Ascending aorta (tissue), 2 donors: ENCODE results near the gene TEF. TPM values are rescaled to one million over a fixed set of nuclear protein-coding genes. Genes with fewer than 3 reads are reported as not detected.

Experiments
- DNase-seq, 2 donors: peaks; one replicate each; pipeline ENCODE4 v3.0.0-alpha.2; 2019; ENCODE audit warnings: low spot score in 2 of 2
- H3K27ac ChIP-seq, 2 donors: fragments of 200-600 bp; sonication (generic); one replicate each; pipeline ENCODE4 v1.5.1; 2016 to 2017; ENCODE audit warnings: mild to moderate bottlenecking in 1 of 2
- H3K27me3 ChIP-seq: fragments of 200-600 bp; sonication (generic); one replicate; pipeline ENCODE4 v1.5.1; 2017
- H3K36me3 ChIP-seq, 2 donors: fragments of 200-600 bp; sonication (generic); one replicate each; pipeline ENCODE4 v1.5.1; 2016
- H3K4me1 ChIP-seq, 2 donors: fragments of 200-600 bp; sonication (generic); one replicate each; pipeline ENCODE4 v1.5.1; 2016 to 2017; ENCODE audit warnings: mild to moderate bottlenecking in 1 of 2
- H3K4me3 ChIP-seq, 2 donors: fragments of 200-600 bp; sonication (generic); one replicate each; pipeline ENCODE4 v1.5.1; 2016 to 2017; ENCODE audit warnings: mild to moderate bottlenecking in 1 of 2
- H3K9me3 ChIP-seq, 2 donors: fragments of 200-600 bp; sonication (generic); one replicate each; pipeline ENCODE4 v1.5.1; 2016
- intact Hi-C: fragments of 100-400 bp; cut with DNase I; formaldehyde crosslinking; loops from one replicate; pipeline ENCODE4 v1.15.1; 2023
- total RNA-seq: library from RNA; depleted of rRNA; stranded (reverse); fragments of >200 nt; gene quantifications from one replicate; pipeline ENCODE4 v1.1.0, GENCODE V29; 2016
- TF ChIP-seq, protein P1 (sequence below), 3 experiments: fragments of 200-600 bp in 2 of 3; fragments of 450-650 bp in 1 of 3; sonication (generic) in 2 of 3; IDR thresholded peaks; one replicate each; pipeline ENCODE4 v1.5.1; 2016 to 2019; ENCODE audit warnings: antibody characterized with exemption in 3 of 3, mild to moderate bottlenecking in 1 of 3, moderate library complexity in 1 of 3

Gene TEF
- total RNA-seq, 1 donor from 2014 or later, result 20.2 TPM

DNA sequence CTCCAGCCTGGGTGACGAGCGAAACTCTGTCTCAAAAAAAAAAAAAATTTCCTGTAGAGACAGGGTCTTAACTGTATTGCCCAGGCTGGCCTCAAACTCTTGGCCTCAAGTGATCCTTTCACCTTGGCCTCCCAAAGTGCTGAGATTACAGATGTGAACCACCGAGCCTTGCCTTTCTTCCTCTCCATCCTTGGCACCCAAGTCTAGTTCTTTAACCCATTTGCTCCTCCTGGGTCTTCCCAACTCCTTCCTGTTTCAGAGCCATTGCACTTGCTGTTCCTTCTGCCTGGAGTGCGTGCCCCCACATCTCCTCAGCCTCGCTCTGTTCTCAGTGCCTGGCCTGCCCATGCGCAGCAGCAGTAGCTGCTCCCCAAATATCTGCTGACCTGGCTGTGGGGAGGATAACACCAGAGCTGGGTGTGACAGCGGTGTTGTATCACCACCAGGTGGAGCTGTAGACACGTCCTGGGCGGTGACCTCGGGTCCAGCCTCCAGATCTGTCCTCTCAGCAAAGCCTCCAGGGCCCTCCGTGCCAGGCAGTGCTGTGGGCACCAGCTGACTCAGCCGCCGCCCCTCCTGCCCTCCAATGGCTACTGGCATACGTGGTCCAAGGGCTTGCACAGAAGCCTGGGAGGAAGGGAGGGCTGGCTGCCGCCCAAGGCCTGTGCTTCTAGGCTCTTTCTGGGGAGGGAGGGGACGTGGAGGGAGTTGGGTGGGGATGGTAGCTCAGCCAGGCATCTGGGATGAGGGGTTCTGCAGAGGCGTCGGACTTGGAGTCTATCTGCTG, 22.0 kb downstream of the TEF start:
- H3K27me3 ChIP-seq, result no peaks in the 10 kb centered on the region
- peak; percentile 95 to 99 for DNase-seq
- peak overlapping the region; percentile 43 to 61 for H3K27ac ChIP-seq
- peaks cover 0 to 5% of the 10 kb centered on the region in 2 donors for H3K36me3 ChIP-seq
- H3K4me1 ChIP-seq, result peaks cover 0 to 10% of the 10 kb centered on the region in 2 donors
- no peaks in the 10 kb centered on the region for H3K9me3 ChIP-seq
- intact Hi-C loops, result loop anchor here (1.0 kb wide), 4 partner anchors 15 to 114 kb away; partner anchors contain the start of genes PHF5A and TOB2
- TF ChIP-seq, protein P1, sequence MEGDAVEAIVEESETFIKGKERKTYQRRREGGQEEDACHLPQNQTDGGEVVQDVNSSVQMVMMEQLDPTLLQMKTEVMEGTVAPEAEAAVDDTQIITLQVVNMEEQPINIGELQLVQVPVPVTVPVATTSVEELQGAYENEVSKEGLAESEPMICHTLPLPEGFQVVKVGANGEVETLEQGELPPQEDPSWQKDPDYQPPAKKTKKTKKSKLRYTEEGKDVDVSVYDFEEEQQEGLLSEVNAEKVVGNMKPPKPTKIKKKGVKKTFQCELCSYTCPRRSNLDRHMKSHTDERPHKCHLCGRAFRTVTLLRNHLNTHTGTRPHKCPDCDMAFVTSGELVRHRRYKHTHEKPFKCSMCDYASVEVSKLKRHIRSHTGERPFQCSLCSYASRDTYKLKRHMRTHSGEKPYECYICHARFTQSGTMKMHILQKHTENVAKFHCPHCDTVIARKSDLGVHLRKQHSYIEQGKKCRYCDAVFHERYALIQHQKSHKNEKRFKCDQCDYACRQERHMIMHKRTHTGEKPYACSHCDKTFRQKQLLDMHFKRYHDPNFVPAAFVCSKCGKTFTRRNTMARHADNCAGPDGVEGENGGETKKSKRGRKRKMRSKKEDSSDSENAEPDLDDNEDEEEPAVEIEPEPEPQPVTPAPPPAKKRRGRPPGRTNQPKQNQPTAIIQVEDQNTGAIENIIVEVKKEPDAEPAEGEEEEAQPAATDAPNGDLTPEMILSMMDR (IDR thresholded peaks at IDR 0.05), result peak; percentile 95 to 99 (median 98)
- no peak overlapping the region for H3K4me3 ChIP-seq

DNA sequence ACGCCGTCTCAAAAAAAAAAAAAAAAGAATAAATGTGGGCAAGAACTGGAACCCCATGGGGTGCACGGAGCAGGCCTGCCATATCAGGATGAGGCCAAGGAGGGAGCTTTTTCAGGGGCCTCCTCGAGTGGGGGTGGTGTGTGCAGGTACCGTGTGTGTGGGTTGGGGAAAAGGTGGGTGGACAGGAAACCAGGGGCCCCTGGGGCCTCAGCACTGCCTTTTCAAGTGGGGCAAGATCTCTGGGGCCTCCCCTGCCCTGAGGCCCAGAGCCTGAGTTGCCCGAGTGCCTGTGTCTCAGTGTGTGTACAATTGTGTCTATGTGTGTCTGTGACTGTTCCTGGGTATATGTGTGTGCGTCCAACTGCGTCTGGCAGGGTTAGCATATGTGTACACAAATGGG, 23.8 kb downstream of the TEF start:
- TF ChIP-seq, protein P1 (IDR thresholded peaks at IDR 0.05), result no peak
- Histone ChIP-seq H3K4me1 (peaks cover 0 to 20% of the 10 kb centered on the region in 2 donors), H3K27me3 (no peaks in the 10 kb centered on the region), H3K27ac (no peak overlapping the region), H3K9me3 (no peaks in the 10 kb centered on the region), H3K4me3 (no peak overlapping the region), H3K36me3 (no peaks in the 10 kb centered on the region)
- DNase-seq, result no peak
- intact Hi-C loops, result no loop called here

DNA sequence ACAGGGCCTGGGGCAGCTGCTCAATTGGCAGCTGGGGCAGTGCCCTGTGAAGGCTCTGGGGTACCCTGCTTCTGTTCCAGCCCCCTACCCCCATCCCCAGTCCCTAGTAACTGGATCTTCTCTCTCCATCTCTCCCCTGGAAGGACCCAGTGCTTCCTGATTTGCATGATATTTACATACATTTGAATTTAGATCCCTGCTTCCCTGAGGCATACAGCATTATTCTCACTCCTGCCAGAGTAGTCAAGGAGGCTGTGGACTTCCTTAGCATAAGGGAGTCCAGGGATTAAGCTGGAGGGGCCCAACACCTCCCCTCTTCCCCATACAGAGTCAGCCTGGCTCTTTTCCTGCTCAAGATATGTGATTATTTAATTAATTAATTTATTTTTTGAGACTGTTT, 24.7 kb downstream of the TEF start:
- Histone ChIP-seq H3K27ac (no peak overlapping the region), H3K27me3 (no peaks in the 10 kb centered on the region), H3K4me3 (no peak overlapping the region), H3K4me1 (peaks cover 7 to 29% of the 10 kb centered on the region in 2 donors), H3K36me3 (no peaks in the 10 kb centered on the region), H3K9me3 (no peaks in the 10 kb centered on the region)
- DNase-seq, result no peak
- TF ChIP-seq, protein P1 (IDR thresholded peaks at IDR 0.05), result no peak
- intact Hi-C loops, result no loop called here

DNA sequence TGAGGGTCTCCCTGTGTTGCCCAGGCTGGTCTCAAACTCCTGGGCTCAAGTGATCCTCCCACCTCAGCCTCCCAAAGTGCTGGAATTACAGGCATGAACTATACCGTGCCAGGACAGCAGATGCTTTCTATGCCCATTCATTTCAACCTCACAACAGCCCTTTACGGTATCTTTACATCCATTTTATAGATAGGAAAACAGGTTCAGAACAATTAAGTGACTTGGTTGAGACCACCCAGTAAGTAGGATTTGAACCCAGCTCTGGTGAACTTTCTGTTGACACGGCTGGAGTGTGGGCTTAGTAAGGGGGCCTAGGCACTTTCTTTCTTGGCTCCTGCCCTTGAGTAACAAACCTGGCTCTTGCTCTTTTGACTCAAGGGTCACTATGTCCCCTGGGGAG, 25.7 kb downstream of the TEF start:
- Histone ChIP-seq H3K4me1 (peaks cover 7 to 39% of the 10 kb centered on the region in 2 donors), H3K27me3 (no peaks in the 10 kb centered on the region), H3K4me3 (no peak overlapping the region), H3K36me3 (no peaks in the 10 kb centered on the region), H3K9me3 (no peaks in the 10 kb centered on the region), H3K27ac (no peak overlapping the region)
- intact Hi-C loops, result no loop called here
- TF ChIP-seq, protein P1 (IDR thresholded peaks at IDR 0.05), result no peak
- no peak for DNase-seq

DNA sequence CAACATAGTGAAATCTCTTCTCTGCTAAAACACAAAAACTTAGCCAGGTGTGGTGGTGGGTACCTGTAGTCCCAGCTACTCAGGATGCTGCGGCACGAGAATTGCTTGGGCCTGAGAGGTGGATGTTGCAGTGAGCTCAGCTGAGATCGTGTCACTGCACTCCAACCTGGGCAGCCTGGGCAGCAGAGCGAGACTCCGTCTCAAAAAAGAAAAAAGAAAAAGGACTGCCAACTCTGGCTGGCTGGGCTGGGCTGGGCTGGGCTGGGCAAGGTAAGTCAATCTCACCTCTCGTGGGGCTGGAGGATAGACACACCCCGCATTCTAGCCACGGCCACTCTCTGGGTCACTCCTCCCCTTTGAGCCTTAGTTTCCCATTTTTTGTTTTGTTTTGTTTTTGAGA, 26.9 kb downstream of the TEF start:
- no peak overlapping the region for H3K4me3 ChIP-seq
- no peak for DNase-seq
- TF ChIP-seq, protein P1 (IDR thresholded peaks at IDR 0.05), result no peak
- H3K27ac ChIP-seq, result peak overlapping the region; percentile 96 to 99
- no peaks in the 10 kb centered on the region for H3K36me3 ChIP-seq
- intact Hi-C loops, result no loop called here
- peaks cover 11 to 41% of the 10 kb centered on the region in 2 donors for H3K4me1 ChIP-seq
- H3K27me3 ChIP-seq, result no peaks in the 10 kb centered on the region
- H3K9me3 ChIP-seq, result no peaks in the 10 kb centered on the region
